Transverse colon (tissue), 4 donors: ENCODE measurements around the gene DIRAS1. TPM values are rescaled to one million over a fixed set of nuclear protein-coding genes. Genes with fewer than 3 reads are reported as not detected.

Experiments used
- DNase-seq: peaks from one replicate; pipeline ENCODE4 v3.0.0-alpha.2; 2019
- H3K27ac ChIP-seq, 4 donors: fragments of 200-600 bp; sonication (generic); 2 replicates each; pipeline ENCODE4 v1.5.1; 2016 to 2018; ENCODE audit warnings: inconsistent platforms in 4 of 4
- H3K27me3 ChIP-seq: fragments of 200-600 bp; sonication (generic); 2 replicates; pipeline ENCODE4 v1.5.1; 2017; ENCODE audit warnings: inconsistent platforms
- H3K36me3 ChIP-seq, 4 donors: fragments of 200-600 bp; sonication (generic); 2 replicates each; pipeline ENCODE4 v1.5.1; 2017 to 2019; ENCODE audit warnings: inconsistent platforms in 4 of 4
- H3K4me1 ChIP-seq, 4 donors: fragments of 200-600 bp; sonication (generic); 2 replicates each; pipeline ENCODE4 v1.5.1; 2017 to 2020; ENCODE audit warnings: inconsistent platforms in 4 of 4
- H3K4me3 ChIP-seq, 4 donors: fragments of 200-600 bp; sonication (generic); 1 replicate in 1 of 4; 2 replicates in 3 of 4; pipeline versions ENCODE4 v1.5.1 to v1.6.1; 2017 to 2019; ENCODE audit warnings: inconsistent platforms in 4 of 4
- H3K9me3 ChIP-seq, 2 donors: fragments of 200-600 bp; sonication (generic); 2 replicates each; pipeline ENCODE4 v1.5.1; 2017 to 2019; ENCODE audit warnings: inconsistent platforms in 2 of 2
- CTCF ChIP-seq, 5 experiments: fragments of 200-600 bp in 3 of 5; fragments of 450-650 bp in 2 of 5; sonication (generic) in 3 of 5; IDR thresholded peaks; 1 replicate in 2 of 5; 2 replicates in 3 of 5; pipeline ENCODE4 v1.5.1; 2016 to 2017; ENCODE audit warnings: antibody characterized with exemption in 5 of 5, inconsistent platforms in 3 of 5, mild to moderate bottlenecking in 2 of 5, moderate library complexity in 1 of 5
- EP300 ChIP-seq: sonication (generic); formaldehyde crosslinking; IDR thresholded peaks from one replicate; pipeline ENCODE4 v1.6.1; 2017; ENCODE audit warnings: antibody characterized with exemption, low read depth
- POLR2A ChIP-seq: fragments of 450-650 bp; IDR thresholded peaks from one replicate; pipeline ENCODE4 v1.6.1; 2016; ENCODE audit warnings: antibody characterized with exemption, mild to moderate bottlenecking, moderate library complexity
- POLR2AphosphoS5 ChIP-seq, 3 donors: sonication (generic); formaldehyde crosslinking; IDR thresholded peaks; one replicate each; pipeline ENCODE4 v1.6.1; 2016; ENCODE audit warnings: antibody characterized with exemption in 3 of 3
- WGBS, 2 donors: methylation state at CpG; one replicate each; pipeline ENCODE4 v1.1.5; 2018; ENCODE audit warnings: low coverage in 1 of 2; 5-methylcytosine and 5-hydroxymethylcytosine counted together
- in situ Hi-C, 4 donors: fragments of 200-750 bp; cut with MboI; loops; one replicate each; pipeline versions ENCODE4 v1.15.0 to v1.15.1; 2017; ENCODE audit warnings: low sequenced_read_pairs in 3 of 4, low pct_ligation_motif_present in 1 of 4, low pct_unique_long_range_greater_than_20kb in 1 of 4
- intact Hi-C: fragments of 100-400 bp; cut with DNase I; formaldehyde crosslinking; loops from one replicate; pipeline ENCODE4 v1.15.1; 2023; ENCODE audit warnings: low total_unique reads
- total RNA-seq, 4 donors: library from RNA; depleted of rRNA; stranded (reverse); fragments of >200 nt; gene quantifications; one replicate each; pipeline ENCODE4 v1.1.0, GENCODE V29; 2016

DIRAS1 gene
- total RNA-seq, 4 donors from 2014 or later, result 0.41 to 1.4 (median 0.64) TPM; not detected in 1

- TF ChIP-seq POLR2A (no peak), POLR2AphosphoS5 (IDR thresholded peaks at IDR 0.05) (no peak), EP300 (no peak), CTCF (IDR thresholded peaks at IDR 0.05) (no peak)
- Histone ChIP-seq H3K27ac (no peak overlapping the region), H3K36me3 (no peaks in the 10 kb centered on the region), H3K27me3 (peaks cover 12% of the 10 kb centered on the region), H3K9me3 (no peaks in the 10 kb centered on the region), H3K4me3 (no peak overlapping the region), H3K4me1 (peaks cover 2 to 7% (median 5%) of the 10 kb centered on the region in 4 donors)
- intact Hi-C loops, result no loop called here
- WGBS, 2 donors, result 31 to 32% methylated on average over 3 to 4 of the region's 4 CpGs
- in situ Hi-C loops, result loop anchor here in 2 of 4 donors (10.0 kb wide), 1 partner anchor 99 kb away; no protein-coding TSS in a partner anchor
- DNase-seq, result no peak
Measured at GRCh38 chr19:2744113-2744512, 22.9 kb upstream of the DIRAS1 start.

GRCh38 chr19:2743099-2743498 is 21.9 kb upstream of the DIRAS1 start:
- 70 to 72% methylated on average over 8 of the region's 8 CpGs for WGBS, 2 donors
- H3K36me3 ChIP-seq, result no peaks in the 10 kb centered on the region

GRCh38 chr19:2740314-2740656 is 19.1 kb upstream of the DIRAS1 start:
- WGBS, 2 donors, result 48 to 80% methylated on average over 1 to 13 of the region's 13 CpGs
- H3K4me1 ChIP-seq, result peaks cover 5 to 14% (median 7%) of the 10 kb centered on the region in 4 donors
- intact Hi-C loops, result no loop called here
- peaks cover 12% of the 10 kb centered on the region for H3K27me3 ChIP-seq
- no peak for DNase-seq
- H3K9me3 ChIP-seq, result no peaks in the 10 kb centered on the region
- TF ChIP-seq EP300 (no peak), CTCF (IDR thresholded peaks at IDR 0.05) (no peak), POLR2AphosphoS5 (IDR thresholded peaks at IDR 0.05) (no peak), POLR2A (no peak)
- H3K4me3 ChIP-seq, result peak overlapping the region in 1 of 4 donors; percentile 80
- in situ Hi-C loops, result loop anchor here in 2 of 4 donors (10.0 kb wide), 1 partner anchor 95 kb away; no protein-coding TSS in a partner anchor
- H3K36me3 ChIP-seq, result no peaks in the 10 kb centered on the region
- no peak overlapping the region for H3K27ac ChIP-seq

More at GRCh38 chr19:2743099-2743498, 21.9 kb upstream of the DIRAS1 start:
- no peak overlapping the region for H3K4me3 ChIP-seq
- no peak for TF ChIP-seq EP300
- TF ChIP-seq POLR2AphosphoS5 (IDR thresholded peaks at IDR 0.05), result no peak
- TF ChIP-seq CTCF (IDR thresholded peaks at IDR 0.05), result no peak
- no peak for TF ChIP-seq POLR2A
- H3K9me3 ChIP-seq, result no peaks in the 10 kb centered on the region
- intact Hi-C loops (no loop called here), in situ Hi-C loops (loop anchor here in 2 of 4 donors (10.0 kb wide), 1 partner anchor 98 kb away; no protein-coding TSS in a partner anchor)
- peaks cover 5 to 14% (median 7%) of the 10 kb centered on the region in 4 donors for H3K4me1 ChIP-seq
- peaks cover 12% of the 10 kb centered on the region for H3K27me3 ChIP-seq
- no peak overlapping the region for H3K27ac ChIP-seq
- no peak for DNase-seq

GRCh38 chr19:2739602-2740313 is 18.6 kb upstream of the DIRAS1 start, which contains the start of gene SLC39A3:
TSS of gene SLC39A3 (minus strand) at chr19:2740017. CDS start at chr19:2737257, 2,760 bp downstream.
- TF ChIP-seq CTCF (IDR thresholded peaks at IDR 0.05) (peak in 4 of 5 experiments; percentile 21 to 52 (median 36)), EP300 (no peak), POLR2A (no peak), POLR2AphosphoS5 (IDR thresholded peaks at IDR 0.05) (peak; percentile 6 to 39 (median 25))
- Histone ChIP-seq H3K27me3 (peaks cover 12% of the 10 kb centered on the region), H3K9me3 (no peaks in the 10 kb centered on the region), H3K27ac (peak within 1 kb of the TSS; percentile 72 to 79 (median 75)), H3K4me3 (peak within 1 kb of the TSS; percentile 80 to 94 (median 85)), H3K36me3 (no peaks in the 10 kb centered on the region), H3K4me1 (peaks cover 5 to 14% (median 7%) of the 10 kb centered on the region in 4 donors)
- 1% methylated on average over 41 of the region's 64 CpGs; no CpG with 5 or more reads in 1 of the 2 donors for WGBS, 2 donors
- peak; percentile 99 for DNase-seq
- intact Hi-C loops, result no loop called here
- in situ Hi-C loops, result loop anchor here in 2 of 4 donors (10.0 kb wide), 1 partner anchor 95 kb away; no protein-coding TSS in a partner anchor
